HepG2 (cell line): ENCODE results near the gene ZFP90. TPM values are rescaled to one million over a fixed set of nuclear protein-coding genes. Genes with fewer than 3 reads are reported as not detected.

Experiments used
- ATAC-seq: fragments of 200-7000 bp; cut with Tn5 transposase; 3 replicates; pipeline ENCODE4 v1.9.1; 2020; ENCODE audit warnings: mild to moderate bottlenecking, moderate library complexity
- BruUV-seq: library from RNA; stranded (reverse); fragments of 400-500 nt; replicated peaks from 2 replicates; lab custom pipeline; 2021; lab: Mats Ljungman, UMichigan
- CTCF ChIA-PET: fragments of 300-600 bp; formaldehyde crosslinking; extraction: SDS; loops from one replicate; lab custom pipeline; 2021; ENCODE audit warnings: low total read pairs, inconsistent platforms, low intra/inter-chr PET ratio; lab: Yijun Ruan, JAX
- POLR2A ChIA-PET: fragments of 350-600 bp; sonication (Branson Sonifier 250); formaldehyde crosslinking; loops from one replicate; lab custom pipeline; 2020; ENCODE audit warnings: antibody characterized with exemption, inconsistent platforms; lab: Yijun Ruan, JAX
- DNase-seq: peaks from one replicate; pipeline ENCODE4 v3.0.0-alpha.2; 2015; ENCODE audit warnings: low spot score
- FAIRE-seq: peaks from 3 replicates; lab custom pipeline; 2011; peaks lifted over from hg19 to GRCh38; lab: Jason Lieb, UNC
- H2AFZ ChIP-seq: one replicate; pipeline ENCODE4 v1.6.1; 2011; ENCODE audit warnings: low read length, inconsistent platforms
- H3K27ac ChIP-seq: fragments of 300-600 bp; 3 replicates; pipeline ENCODE4 v1.8.0; 2011; ENCODE audit warnings: mixed run types, mild to moderate bottlenecking, mixed read lengths, low read length, inconsistent platforms; ENCODE audit not compliant: insufficient read depth; ENCODE audit errors: extremely low read length
- H3K27me3 ChIP-seq, 2 experiments: fragments of 200-600 bp in 1 of 2; 2 replicates in 1 of 2; 3 replicates in 1 of 2; pipeline versions ENCODE4 v1.6.0 to v1.8.0; 2011; ENCODE audit warnings: low read length in 2 of 2, mild to moderate bottlenecking in 2 of 2, moderate library complexity in 2 of 2, inconsistent platforms in 1 of 2; ENCODE audit not compliant: insufficient read depth in 2 of 2, control insufficient read depth in 1 of 2
- H3K36me3 ChIP-seq, 2 experiments: fragments of 200-600 bp in 1 of 2; replicated peaks in 1 of 2; 2 replicates in 1 of 2; 3 replicates in 1 of 2; pipeline versions ENCODE4 v1.5.1 to v1.8.0; 2011; ENCODE audit warnings: low read length in 2 of 2, inconsistent platforms in 1 of 2; ENCODE audit not compliant: insufficient read depth in 2 of 2, control insufficient read depth in 1 of 2
- H3K4me1 ChIP-seq: 2 replicates; pipeline ENCODE4 v1.5.1; 2012; ENCODE audit warnings: low read length, inconsistent platforms; ENCODE audit not compliant: insufficient read depth
- H3K4me2 ChIP-seq: 2 replicates; pipeline ENCODE4 v1.6.0; 2011; ENCODE audit warnings: low read depth, low read length, inconsistent platforms
- H3K4me3 ChIP-seq, 3 experiments: fragments of 200-600 bp in 1 of 3; sonication (generic), shearing (Covaris generic) in 1 of 3; replicated peaks in 1 of 3; 2 replicates each; pipeline ENCODE4 v1.5.1; 2011 to 2016; ENCODE audit warnings: low read length in 3 of 3, inconsistent platforms in 2 of 3, low read depth in 2 of 3, mild to moderate bottlenecking in 2 of 3, control low read depth in 1 of 3, mixed read lengths in 1 of 3; ENCODE audit not compliant: insufficient read depth in 1 of 3
- H3K79me2 ChIP-seq: one replicate; pipeline ENCODE4 v1.6.1; 2011; ENCODE audit warnings: low read length, inconsistent platforms; ENCODE audit not compliant: insufficient read depth
- H3K9ac ChIP-seq: 2 replicates; pipeline ENCODE4 v1.6.0; 2011; ENCODE audit warnings: mild to moderate bottlenecking, low read depth, low read length, inconsistent platforms; ENCODE audit not compliant: insufficient read depth
- H3K9me3 ChIP-seq: 2 replicates; pipeline ENCODE4 v1.5.1; 2012; ENCODE audit warnings: mild to moderate bottlenecking, low read length
- H4K20me1 ChIP-seq: 2 replicates; pipeline ENCODE4 v1.6.0; 2011; ENCODE audit warnings: inconsistent platforms, mild to moderate bottlenecking, low read length, moderate library complexity; ENCODE audit not compliant: insufficient read depth
- ASH2L ChIP-seq: fragments of 300-600, 200-600 bp; sonication (generic); IDR thresholded peaks from 2 replicates; pipeline ENCODE4 v1.7.0; 2017; ENCODE audit warnings: low read depth, mild to moderate bottlenecking, moderate library complexity, mixed read lengths, low read length; ENCODE audit not compliant: insufficient read length
- E2F2 ChIP-seq: sonication (generic); formaldehyde crosslinking; IDR thresholded peaks from 2 replicates; pipeline ENCODE4 v1.4.0; 2020; ENCODE audit warnings: missing genetic modification reagents, borderline replicate concordance
- FOXJ3 ChIP-seq: sonication (generic); formaldehyde crosslinking; IDR thresholded peaks from 2 replicates; pipeline ENCODE4 v1.4.0; 2020; ENCODE audit warnings: missing genetic modification reagents, mild to moderate bottlenecking, borderline replicate concordance
- HDAC2 ChIP-seq: sonication (generic); formaldehyde crosslinking; IDR thresholded peaks from 2 replicates; pipeline ENCODE4 v1.4.0; 2020; ENCODE audit warnings: missing genetic modification reagents
- HNRNPH1 ChIP-seq: fragments of 200-400 bp; formaldehyde crosslinking; optimal IDR thresholded peaks from 2 replicates; pipeline ENCODE3; 2017; ENCODE audit warnings: mild to moderate bottlenecking, low read depth, low read length
- HNRNPLL ChIP-seq: fragments of 200-400 bp; formaldehyde crosslinking; IDR thresholded peaks from 2 replicates; pipeline ENCODE4 v1.6.1; 2017; ENCODE audit warnings: mild to moderate bottlenecking, low read depth, low read length; ENCODE audit not compliant: poor library complexity, severe bottlenecking
- NFE2L1 ChIP-seq: sonication (generic); formaldehyde crosslinking; IDR thresholded peaks from 2 replicates; pipeline ENCODE4 v1.4.0; 2020; ENCODE audit warnings: missing genetic modification reagents, mild to moderate bottlenecking, borderline replicate concordance
- NR3C1 ChIP-seq: sonication (generic); formaldehyde crosslinking; IDR thresholded peaks from 2 replicates; pipeline ENCODE4 v1.4.0; 2020; ENCODE audit warnings: missing genetic modification reagents
- PHF8 ChIP-seq: sonication (generic); formaldehyde crosslinking; IDR thresholded peaks from 2 replicates; pipeline ENCODE4 v1.5.0; 2020; ENCODE audit warnings: missing genetic modification reagents
- RFX3 ChIP-seq: IDR thresholded peaks from 2 replicates; pipeline ENCODE4 v1.6.1; 2016; ENCODE audit warnings: missing biosample characterization, missing genetic modification reagents
- SNAI1 ChIP-seq: sonication (generic); formaldehyde crosslinking; IDR thresholded peaks from 2 replicates; pipeline ENCODE4 v1.5.0; 2020; ENCODE audit warnings: mild to moderate bottlenecking, missing genetic modification reagents, borderline replicate concordance
- SNAPC5 ChIP-seq: sonication (generic); formaldehyde crosslinking; IDR thresholded peaks from 2 replicates; pipeline ENCODE4 v1.8.1; 2023; ENCODE audit warnings: mild to moderate bottlenecking, missing genetic modification reagents, borderline replicate concordance
- TBL1XR1 ChIP-seq: fragments of 150-350 bp; IDR thresholded peaks from 2 replicates; pipeline ENCODE4 v1.6.1; 2014; ENCODE audit warnings: borderline replicate concordance, low read length; ENCODE audit not compliant: partially characterized antibody
- TBP ChIP-seq: sonication (generic); formaldehyde crosslinking; IDR thresholded peaks from 2 replicates; pipeline ENCODE4 v1.5.0; 2020; ENCODE audit warnings: missing genetic modification reagents
- U2AF1 ChIP-seq: fragments of 200-400 bp; formaldehyde crosslinking; optimal IDR thresholded peaks from 2 replicates; pipeline ENCODE3; 2017; ENCODE audit warnings: mild to moderate bottlenecking, low read depth, low read length
- ZC3H4 ChIP-seq: sonication (generic); formaldehyde crosslinking; IDR thresholded peaks from 2 replicates; pipeline ENCODE4 v1.4.0; 2020; ENCODE audit warnings: missing genetic modification reagents, borderline replicate concordance
- ZEB1 ChIP-seq: IDR thresholded peaks from 2 replicates; pipeline ENCODE4 v1.6.1; 2012; ENCODE audit warnings: mild to moderate bottlenecking, low read depth, inconsistent platforms; ENCODE audit not compliant: insufficient replicate concordance
- ZNF333 ChIP-seq: sonication (generic); formaldehyde crosslinking; IDR thresholded peaks from 2 replicates; pipeline ENCODE4 v1.4.0; 2020; ENCODE audit warnings: mild to moderate bottlenecking, missing genetic modification reagents, borderline replicate concordance
- ZNF451 ChIP-seq: sonication (generic); formaldehyde crosslinking; IDR thresholded peaks from 2 replicates; pipeline ENCODE4 v1.5.0; 2020; ENCODE audit warnings: mild to moderate bottlenecking, missing genetic modification reagents
- ZNF672 ChIP-seq: sonication (generic); formaldehyde crosslinking; IDR thresholded peaks from 2 replicates; pipeline ENCODE4 v1.8.1; 2022; ENCODE audit warnings: missing genetic modification reagents
- ZNF713 ChIP-seq: sonication (generic); formaldehyde crosslinking; IDR thresholded peaks from 2 replicates; pipeline ENCODE4 v1.4.0; 2020; ENCODE audit warnings: mild to moderate bottlenecking, missing genetic modification reagents
- ZNF720 ChIP-seq: sonication (generic); formaldehyde crosslinking; IDR thresholded peaks from 2 replicates; pipeline ENCODE4 v1.4.0; 2020; ENCODE audit warnings: missing genetic modification reagents
- WGBS: methylation state at CpG from one replicate; pipeline ENCODE4 v1.1.6; 2017; ENCODE audit warnings: low lambda C conversion rate; 5-methylcytosine and 5-hydroxymethylcytosine counted together
- in situ Hi-C: cut with HindIII; loops from 2 replicates; pipeline ENCODE4 v1.10.0; 2017; ENCODE audit warnings: low pct_unique_long_range_greater_than_20kb; ENCODE audit not compliant: extremely low pct_ligation_motif_present
- intact Hi-C: fragments of 100-400 bp; cut with micrococcal nuclease; formaldehyde crosslinking; loops from one replicate; pipeline ENCODE4 v1.10.0; 2022; ENCODE audit not compliant: unreplicated experiment
- polyA plus RNA-seq, 8 experiments: library from polyadenylated mRNA; depleted of rRNA in 3 of 8; stranded (reverse) in 7 of 8; unstranded in 1 of 8; fragments of >200 nt; fragmentation: Illumina TruSeq in 4 of 8; extraction: Trizol in 4 of 8; gene quantifications; 2 replicates each; pipeline versions ENCODE4 v1.2.1 to v1.2.3, GENCODE V29; 2011 to 2016; ENCODE audit warnings: low read depth in 4 of 8, missing spikeins in 1 of 8, mixed read lengths in 1 of 8; ENCODE audit not compliant: insufficient read depth in 1 of 8
- total RNA-seq, 5 experiments: library from RNA; depleted of rRNA; stranded (reverse); fragments of >200 nt; fragmentation: Illumina TruSeq; extraction: Trizol; gene quantifications; 2 replicates each; pipeline ENCODE4 v1.2.3, GENCODE V29; 2016; ENCODE audit warnings: low read depth in 1 of 5
- TF ChIP-seq, protein P1 (sequence below): sonication (generic); formaldehyde crosslinking; IDR thresholded peaks from 2 replicates; pipeline ENCODE4 v1.8.0; 2022; ENCODE audit warnings: mild to moderate bottlenecking, missing genetic modification reagents
- TF ChIP-seq, protein P2 (sequence below): fragments of 450-650 bp; IDR thresholded peaks from 2 replicates; pipeline ENCODE4 v1.6.1; 2016

Gene ZFP90
- total and polyA plus RNA-seq, 2 of the 13 experiments (the other 11 are each of a cell fraction or from before 2014, with no cell fraction given) = 17.6 to 18.9 TPM

DNA sequence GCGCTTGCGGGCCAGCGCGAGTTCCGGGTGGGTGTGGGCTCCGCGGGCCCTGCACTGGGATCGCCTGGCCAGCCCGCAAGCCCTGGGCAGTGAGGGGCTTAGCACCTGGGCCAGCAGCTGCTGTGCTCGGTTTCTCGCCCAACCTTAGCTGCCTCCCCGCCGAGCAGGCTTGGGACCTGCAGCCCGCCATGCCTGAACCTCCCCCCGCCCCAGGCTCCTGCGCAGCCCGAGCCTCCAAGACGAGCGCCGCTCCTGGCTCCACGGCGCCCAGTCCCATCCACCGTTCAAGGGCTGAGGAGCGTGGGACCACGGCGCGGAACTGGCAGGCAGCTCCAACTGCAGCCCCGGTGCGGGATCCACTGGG lies 12.3 kb upstream of the ZFP90 start:
- Histone ChIP-seq H2AFZ (no peak overlapping the region), H4K20me1 (no peaks in the 10 kb centered on the region), H3K79me2 (no peaks in the 10 kb centered on the region), H3K4me2 (no peak overlapping the region), H3K4me1 (peaks cover 52% of the 10 kb centered on the region), H3K9me3 (no peaks in the 10 kb centered on the region), H3K9ac (no peak overlapping the region), H3K36me3 (no peaks in the 10 kb centered on the region), H3K27ac (peak overlapping the region; percentile 3), H3K27me3 (no peaks in the 10 kb centered on the region), H3K4me3 (no peak overlapping the region)
- CTCF ChIA-PET = no interaction called here
- POLR2A ChIA-PET = no interaction called here
- in situ Hi-C loops (loop anchor here (5.0 kb wide), 1 partner anchor 66 kb away; no protein-coding TSS in a partner anchor), intact Hi-C loops (loop anchor here (10.0 kb wide), 1 partner anchor 608 kb away; the partner anchor contains the start of genes CHTF8 and UTP4)
- 95% methylated on average over 15 of the region's 29 CpGs for WGBS
- ATAC-seq = no peak
- no peak for FAIRE-seq
- no peak for DNase-seq
- BruUV-seq = no TSS peak
- TF ChIP-seq HNRNPLL (no peak), HDAC2 (CRISPR knock-in tag) (no peak), ZC3H4 (no peak), ZNF720 (CRISPR knock-in tag) (no peak), ZNF333 (CRISPR knock-in tag) (peak; percentile 35; the same call in 1 of the 2 replicates), NFE2L1 (CRISPR knock-in tag) (no peak), SNAI1 (CRISPR knock-in tag) (no peak), E2F2 (CRISPR knock-in tag) (no peak), ZNF713 (no peak), ASH2L (no peak), PHF8 (CRISPR knock-in tag) (no peak), SNAPC5 (no peak), ZEB1 (no peak), RFX3 (no peak), NR3C1 (CRISPR knock-in tag) (no peak), HNRNPH1 (no peak), FOXJ3 (CRISPR knock-in tag) (no peak), TBL1XR1 (no peak), U2AF1 (no peak), ZNF672 (CRISPR knock-in tag) (no peak), ZNF451 (CRISPR knock-in tag) (no peak), TBP (no peak)
- TF ChIP-seq, protein P1, sequence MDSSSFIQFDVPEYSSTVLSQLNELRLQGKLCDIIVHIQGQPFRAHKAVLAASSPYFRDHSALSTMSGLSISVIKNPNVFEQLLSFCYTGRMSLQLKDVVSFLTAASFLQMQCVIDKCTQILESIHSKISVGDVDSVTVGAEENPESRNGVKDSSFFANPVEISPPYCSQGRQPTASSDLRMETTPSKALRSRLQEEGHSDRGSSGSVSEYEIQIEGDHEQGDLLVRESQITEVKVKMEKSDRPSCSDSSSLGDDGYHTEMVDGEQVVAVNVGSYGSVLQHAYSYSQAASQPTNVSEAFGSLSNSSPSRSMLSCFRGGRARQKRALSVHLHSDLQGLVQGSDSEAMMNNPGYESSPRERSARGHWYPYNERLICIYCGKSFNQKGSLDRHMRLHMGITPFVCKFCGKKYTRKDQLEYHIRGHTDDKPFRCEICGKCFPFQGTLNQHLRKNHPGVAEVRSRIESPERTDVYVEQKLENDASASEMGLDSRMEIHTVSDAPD (CRISPR knock-in tag) = no peak
- TF ChIP-seq, protein P2, sequence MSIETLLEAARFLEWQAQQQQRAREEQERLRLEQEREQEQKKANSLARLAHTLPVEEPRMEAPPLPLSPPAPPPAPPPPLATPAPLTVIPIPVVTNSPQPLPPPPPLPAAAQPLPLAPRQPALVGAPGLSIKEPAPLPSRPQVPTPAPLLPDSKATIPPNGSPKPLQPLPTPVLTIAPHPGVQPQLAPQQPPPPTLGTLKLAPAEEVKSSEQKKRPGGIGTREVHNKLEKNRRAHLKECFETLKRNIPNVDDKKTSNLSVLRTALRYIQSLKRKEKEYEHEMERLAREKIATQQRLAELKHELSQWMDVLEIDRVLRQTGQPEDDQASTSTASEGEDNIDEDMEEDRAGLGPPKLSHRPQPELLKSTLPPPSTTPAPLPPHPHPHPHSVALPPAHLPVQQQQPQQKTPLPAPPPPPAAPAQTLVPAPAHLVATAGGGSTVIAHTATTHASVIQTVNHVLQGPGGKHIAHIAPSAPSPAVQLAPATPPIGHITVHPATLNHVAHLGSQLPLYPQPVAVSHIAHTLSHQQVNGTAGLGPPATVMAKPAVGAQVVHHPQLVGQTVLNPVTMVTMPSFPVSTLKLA = no peak
